ENCODE measurements around the gene CSKMT.

The CSKMT gene

GRCh38 chr11:62664405-62665074 is 572 bp upstream of the CSKMT start:
- Histone ChIP-seq H2AK5ac (ENCODE audit: low read length) (no peak overlapping the region), H3K56ac (ENCODE audit: low read length) (peak overlapping the region; percentile 98), H3K79me2 (ENCODE audit: control insufficient read depth, insufficient read depth, low read length) (peaks cover 33% of the 10 kb centered on the region), H3K27me3 (ENCODE audit: insufficient read depth, low read length, poor library complexity) (no peaks in the 10 kb centered on the region), H3K4me1 (ENCODE audit: control insufficient read depth, low read depth, low read length) (no peaks in the 10 kb centered on the region), H2BK5ac (ENCODE audit: low read length) (peak overlapping the region; percentile 63), H3K27ac (ENCODE audit: low read depth, low read length) (peak overlapping the region; percentile 99), H4K5ac (ENCODE audit: low read length) (no peak overlapping the region), H2BK120ac (ENCODE audit: low read depth, low read length) (peak overlapping the region; percentile 55), H3K79me1 (ENCODE audit: low read length) (peaks cover 15% of the 10 kb centered on the region), H3K18ac (ENCODE audit: low read length) (peak overlapping the region; percentile 100), H3K36me3 (ENCODE audit: control insufficient read depth, insufficient read depth, low read length) (peaks cover 4% of the 10 kb centered on the region), H3K23ac (ENCODE audit: low read length) (peak overlapping the region; percentile 94), H3K4me2 (ENCODE audit: low read length) (peak overlapping the region; percentile 50), H2BK15ac (replicated peaks; ENCODE audit: low read depth) (no peak overlapping the region), H3K4ac (ENCODE audit: low read depth, low read length) (peak overlapping the region; percentile 98), H3K4me3 (ENCODE audit: low read length) (peak overlapping the region; percentile 98), H3K9ac (ENCODE audit: low read length) (peak overlapping the region; percentile 93), H4K8ac (ENCODE audit: low read depth, low read length) (no peak overlapping the region)
- no CpG with 5 or more reads among the region's 36 CpGs for WGBS (ENCODE audit: extremely low coverage, insufficient coverage, low lambda C conversion rate)
- DNase-seq, result peak; percentile 92

- Histone ChIP-seq H3K36me3 (ENCODE audit: control insufficient read depth, insufficient read depth, low read length) (peaks cover 4% of the 10 kb centered on the region), H3K4me3 (ENCODE audit: low read length) (peak overlapping the region; percentile 80), H4K5ac (ENCODE audit: low read length) (no peak overlapping the region), H3K4me2 (ENCODE audit: low read length) (peak overlapping the region; percentile 69), H3K27ac (ENCODE audit: low read depth, low read length) (peak overlapping the region; percentile 73), H3K23ac (ENCODE audit: low read length) (peak overlapping the region; percentile 54), H3K79me1 (ENCODE audit: low read length) (peaks cover 15% of the 10 kb centered on the region), H3K18ac (ENCODE audit: low read length) (peak overlapping the region; percentile 94), H3K4ac (ENCODE audit: low read depth, low read length) (peak overlapping the region; percentile 95), H2BK15ac (replicated peaks; ENCODE audit: low read depth) (no peak overlapping the region), H2BK5ac (ENCODE audit: low read length) (peak overlapping the region; percentile 48), H2BK120ac (ENCODE audit: low read depth, low read length) (peak overlapping the region; percentile 7), H4K8ac (ENCODE audit: low read depth, low read length) (peak overlapping the region; percentile 42), H3K4me1 (ENCODE audit: control insufficient read depth, low read depth, low read length) (no peaks in the 10 kb centered on the region), H3K79me2 (ENCODE audit: control insufficient read depth, insufficient read depth, low read length) (peaks cover 33% of the 10 kb centered on the region), H3K56ac (ENCODE audit: low read length) (peak overlapping the region; percentile 96), H3K9ac (ENCODE audit: low read length) (peak overlapping the region; percentile 96), H2AK5ac (ENCODE audit: low read length) (peak overlapping the region; percentile 20), H3K27me3 (ENCODE audit: insufficient read depth, low read length, poor library complexity) (no peaks in the 10 kb centered on the region)
- WGBS (ENCODE audit: extremely low coverage, insufficient coverage, low lambda C conversion rate), result no CpG with 5 or more reads among the region's 39 CpGs
- DNase-seq, result peak; percentile 57
Observed at GRCh38 chr11:62665599-62666258, 617 bp downstream of the CSKMT start.

GRCh38 chr11:62666259-62666926 is 1.3 kb downstream of the CSKMT start:
- H3K23ac ChIP-seq (ENCODE audit: low read length), result peak overlapping the region; percentile 54
- WGBS (ENCODE audit: extremely low coverage, insufficient coverage, low lambda C conversion rate), result no CpG with 5 or more reads among the region's 16 CpGs
- H4K8ac ChIP-seq (ENCODE audit: low read depth, low read length), result no peak overlapping the region
- H2AK5ac ChIP-seq (ENCODE audit: low read length), result no peak overlapping the region
- H3K56ac ChIP-seq (ENCODE audit: low read length), result peak overlapping the region; percentile 96
- no peak overlapping the region for H2BK15ac ChIP-seq (replicated peaks; ENCODE audit: low read depth)
- no peak overlapping the region for H2BK120ac ChIP-seq (ENCODE audit: low read depth, low read length)
- peak overlapping the region; percentile 25 for H3K27ac ChIP-seq (ENCODE audit: low read depth, low read length)
- peak overlapping the region; percentile 96 for H3K9ac ChIP-seq (ENCODE audit: low read length)
- peak overlapping the region; percentile 80 for H3K4me3 ChIP-seq (ENCODE audit: low read length)
- H3K79me2 ChIP-seq (ENCODE audit: control insufficient read depth, insufficient read depth, low read length), result peaks cover 33% of the 10 kb centered on the region
- no peak for DNase-seq
- no peak overlapping the region for H4K5ac ChIP-seq (ENCODE audit: low read length)
- peaks cover 4% of the 10 kb centered on the region for H3K36me3 ChIP-seq (ENCODE audit: control insufficient read depth, insufficient read depth, low read length)
- peak overlapping the region; percentile 18 for H2BK5ac ChIP-seq (ENCODE audit: low read length)
- H3K27me3 ChIP-seq (ENCODE audit: insufficient read depth, low read length, poor library complexity), result no peaks in the 10 kb centered on the region
- peak overlapping the region; percentile 69 for H3K4me2 ChIP-seq (ENCODE audit: low read length)
- no peaks in the 10 kb centered on the region for H3K4me1 ChIP-seq (ENCODE audit: control insufficient read depth, low read depth, low read length)
- H3K79me1 ChIP-seq (ENCODE audit: low read length), result peaks cover 15% of the 10 kb centered on the region
- H3K18ac ChIP-seq (ENCODE audit: low read length), result no peak overlapping the region
- peak overlapping the region; percentile 38 for H3K4ac ChIP-seq (ENCODE audit: low read depth, low read length)

- Histone ChIP-seq H2BK120ac (ENCODE audit: low read depth, low read length) (no peak overlapping the region), H3K36me3 (ENCODE audit: control insufficient read depth, insufficient read depth, low read length) (peaks cover 1% of the 10 kb centered on the region), H3K4me3 (ENCODE audit: low read length) (no peak overlapping the region), H3K9ac (ENCODE audit: low read length) (peak overlapping the region; percentile 96), H3K4ac (ENCODE audit: low read depth, low read length) (no peak overlapping the region), H3K56ac (ENCODE audit: low read length) (no peak overlapping the region), H3K79me1 (ENCODE audit: low read length) (peaks cover 13% of the 10 kb centered on the region), H3K23ac (ENCODE audit: low read length) (no peak overlapping the region), H2AK5ac (ENCODE audit: low read length) (no peak overlapping the region), H3K4me1 (ENCODE audit: control insufficient read depth, low read depth, low read length) (no peaks in the 10 kb centered on the region), H3K79me2 (ENCODE audit: control insufficient read depth, insufficient read depth, low read length) (peaks cover 33% of the 10 kb centered on the region), H3K27ac (ENCODE audit: low read depth, low read length) (no peak overlapping the region), H2BK5ac (ENCODE audit: low read length) (no peak overlapping the region), H3K4me2 (ENCODE audit: low read length) (no peak overlapping the region), H4K8ac (ENCODE audit: low read depth, low read length) (no peak overlapping the region), H3K27me3 (ENCODE audit: insufficient read depth, low read length, poor library complexity) (no peaks in the 10 kb centered on the region), H4K5ac (ENCODE audit: low read length) (no peak overlapping the region), H3K18ac (ENCODE audit: low read length) (no peak overlapping the region), H2BK15ac (replicated peaks; ENCODE audit: low read depth) (no peak overlapping the region)
- DNase-seq, result no peak
- WGBS (ENCODE audit: extremely low coverage, insufficient coverage, low lambda C conversion rate), result no CpG with 5 or more reads among the region's 2 CpGs
Observed at GRCh38 chr11:62667460-62667859, 2.3 kb downstream of the CSKMT start.

DNA sequence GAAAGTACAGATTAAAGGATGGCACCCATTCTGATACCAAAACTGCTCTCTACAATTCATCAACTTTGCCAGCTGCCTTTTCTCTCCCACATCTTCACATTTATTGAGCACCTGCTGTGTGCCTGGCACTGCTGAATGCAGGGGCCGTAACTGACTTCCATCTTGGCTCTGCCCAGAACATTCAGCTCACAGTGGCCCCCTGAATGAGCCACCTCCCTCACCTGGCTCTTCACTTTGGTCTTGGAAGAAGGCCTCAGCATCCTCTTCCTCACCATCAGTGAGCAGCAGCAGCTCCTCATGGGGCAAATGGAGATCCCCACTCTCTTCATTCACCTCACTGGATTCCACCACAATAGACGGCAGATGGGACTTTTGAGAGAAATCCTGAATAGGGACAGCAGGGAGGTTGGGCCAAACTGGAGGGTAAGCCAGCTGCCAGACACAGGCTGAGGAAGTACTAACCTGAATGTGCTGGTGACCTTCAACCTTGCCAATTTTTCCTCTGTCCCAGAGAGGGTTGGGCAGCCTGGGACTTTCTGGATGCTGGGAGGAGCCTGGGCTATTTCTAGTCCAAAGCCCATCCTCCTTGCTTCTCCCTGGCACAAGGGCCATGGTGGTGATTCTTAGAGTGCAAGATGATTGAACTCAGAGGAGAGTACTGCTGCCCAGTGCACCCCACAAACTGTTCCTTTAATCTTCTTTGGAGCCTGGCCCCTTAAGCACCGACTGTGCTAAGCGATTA is 4.5 kb downstream of the CSKMT start:
- peak overlapping the region; percentile 30 for H3K56ac ChIP-seq (ENCODE audit: low read length)
- no peak overlapping the region for H2AK5ac ChIP-seq (ENCODE audit: low read length)

More for the DNA sequence above, 4.5 kb downstream of the CSKMT start:
- H2BK5ac ChIP-seq (ENCODE audit: low read length), result no peak overlapping the region
- H3K36me3 ChIP-seq (ENCODE audit: control insufficient read depth, insufficient read depth, low read length), result no peaks in the 10 kb centered on the region
- no peak overlapping the region for H3K27ac ChIP-seq (ENCODE audit: low read depth, low read length)
- no peak overlapping the region for H3K18ac ChIP-seq (ENCODE audit: low read length)
- peak; percentile 52 for DNase-seq
- peaks cover 28% of the 10 kb centered on the region for H3K79me2 ChIP-seq (ENCODE audit: control insufficient read depth, insufficient read depth, low read length)
- no peak overlapping the region for H3K4me3 ChIP-seq (ENCODE audit: low read length)
- H2BK15ac ChIP-seq (replicated peaks; ENCODE audit: low read depth), result no peak overlapping the region
- no peak overlapping the region for H4K8ac ChIP-seq (ENCODE audit: low read depth, low read length)
- no peak overlapping the region for H4K5ac ChIP-seq (ENCODE audit: low read length)
- H3K4me1 ChIP-seq (ENCODE audit: control insufficient read depth, low read depth, low read length), result no peaks in the 10 kb centered on the region
- H3K27me3 ChIP-seq (ENCODE audit: insufficient read depth, low read length, poor library complexity), result no peaks in the 10 kb centered on the region
- WGBS (ENCODE audit: extremely low coverage, insufficient coverage, low lambda C conversion rate), result no CpG with 5 or more reads among the region's 4 CpGs
- peak overlapping the region; percentile 19 for H3K9ac ChIP-seq (ENCODE audit: low read length)
- H2BK120ac ChIP-seq (ENCODE audit: low read depth, low read length), result no peak overlapping the region
- H3K4ac ChIP-seq (ENCODE audit: low read depth, low read length), result no peak overlapping the region
- no peak overlapping the region for H3K4me2 ChIP-seq (ENCODE audit: low read length)
- H3K79me1 ChIP-seq (ENCODE audit: low read length), result peaks cover 13% of the 10 kb centered on the region
- no peak overlapping the region for H3K23ac ChIP-seq (ENCODE audit: low read length)

Measured in mesendoderm (in vitro differentiated cells).